DOHH2 (cell line): ENCODE measurements around the gene MVD.

ENCODE experiments used
- EZH2phosphoT487 ChIP-seq: fragments of 200-600 bp; sonication (generic); IDR thresholded peaks from 2 replicates; pipeline ENCODE4 v1.6.1; 2017; ENCODE audit warnings: borderline replicate concordance, mild to moderate bottlenecking, antibody characterized with exemption, low read length, moderate library complexity, mixed read lengths
- TF ChIP-seq, protein P1 (sequence below): fragments of 200-600 bp; sonication (generic); IDR thresholded peaks from one replicate; pipeline ENCODE4 v1.5.1; 2014; ENCODE audit warnings: antibody characterized with exemption, mild to moderate bottlenecking, low read depth, low read length; ENCODE audit not compliant: poor library complexity, severe bottlenecking

DNA sequence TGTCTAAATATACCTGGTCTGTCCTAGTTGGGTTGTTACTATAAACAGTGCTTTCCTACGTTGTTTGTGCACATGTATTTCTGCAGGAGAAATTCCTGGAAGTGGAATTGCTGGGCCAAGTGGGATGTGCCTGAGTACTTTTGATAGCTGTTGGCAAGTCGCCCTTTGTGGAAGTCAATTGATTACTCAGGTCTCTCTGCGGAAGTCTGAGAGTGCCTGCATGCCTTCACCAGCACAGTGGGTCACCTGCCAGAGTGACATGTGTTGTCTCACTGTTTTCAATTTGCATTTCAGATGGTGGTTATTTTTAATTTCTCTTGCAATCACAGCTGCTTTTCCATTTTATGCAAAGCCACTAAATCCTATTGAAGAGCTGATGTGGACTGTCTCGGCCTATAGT is 2.3 kb upstream of the MVD start:
- TF ChIP-seq EZH2phosphoT487 = no peak
- TF ChIP-seq, protein P1, sequence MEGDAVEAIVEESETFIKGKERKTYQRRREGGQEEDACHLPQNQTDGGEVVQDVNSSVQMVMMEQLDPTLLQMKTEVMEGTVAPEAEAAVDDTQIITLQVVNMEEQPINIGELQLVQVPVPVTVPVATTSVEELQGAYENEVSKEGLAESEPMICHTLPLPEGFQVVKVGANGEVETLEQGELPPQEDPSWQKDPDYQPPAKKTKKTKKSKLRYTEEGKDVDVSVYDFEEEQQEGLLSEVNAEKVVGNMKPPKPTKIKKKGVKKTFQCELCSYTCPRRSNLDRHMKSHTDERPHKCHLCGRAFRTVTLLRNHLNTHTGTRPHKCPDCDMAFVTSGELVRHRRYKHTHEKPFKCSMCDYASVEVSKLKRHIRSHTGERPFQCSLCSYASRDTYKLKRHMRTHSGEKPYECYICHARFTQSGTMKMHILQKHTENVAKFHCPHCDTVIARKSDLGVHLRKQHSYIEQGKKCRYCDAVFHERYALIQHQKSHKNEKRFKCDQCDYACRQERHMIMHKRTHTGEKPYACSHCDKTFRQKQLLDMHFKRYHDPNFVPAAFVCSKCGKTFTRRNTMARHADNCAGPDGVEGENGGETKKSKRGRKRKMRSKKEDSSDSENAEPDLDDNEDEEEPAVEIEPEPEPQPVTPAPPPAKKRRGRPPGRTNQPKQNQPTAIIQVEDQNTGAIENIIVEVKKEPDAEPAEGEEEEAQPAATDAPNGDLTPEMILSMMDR = no peak
